GM21367 (cell line): ENCODE data around the gene CALY.
A peak's percentile ranks its signal among the peaks of the same experiment; 100 is the strongest.
"Not testable (repeated sequence)": the region's sequence is repeated elsewhere in the genome, so short reads cannot be mapped to it uniquely, and the experiment has no call there.

Source experiments
- ATAC-seq: cut with Tn5 transposase; IDR thresholded peaks from one replicate; pipeline ENCODE4 v1.9.1; 2021; ENCODE audit not compliant: unreplicated experiment

CALY gene

DNA sequence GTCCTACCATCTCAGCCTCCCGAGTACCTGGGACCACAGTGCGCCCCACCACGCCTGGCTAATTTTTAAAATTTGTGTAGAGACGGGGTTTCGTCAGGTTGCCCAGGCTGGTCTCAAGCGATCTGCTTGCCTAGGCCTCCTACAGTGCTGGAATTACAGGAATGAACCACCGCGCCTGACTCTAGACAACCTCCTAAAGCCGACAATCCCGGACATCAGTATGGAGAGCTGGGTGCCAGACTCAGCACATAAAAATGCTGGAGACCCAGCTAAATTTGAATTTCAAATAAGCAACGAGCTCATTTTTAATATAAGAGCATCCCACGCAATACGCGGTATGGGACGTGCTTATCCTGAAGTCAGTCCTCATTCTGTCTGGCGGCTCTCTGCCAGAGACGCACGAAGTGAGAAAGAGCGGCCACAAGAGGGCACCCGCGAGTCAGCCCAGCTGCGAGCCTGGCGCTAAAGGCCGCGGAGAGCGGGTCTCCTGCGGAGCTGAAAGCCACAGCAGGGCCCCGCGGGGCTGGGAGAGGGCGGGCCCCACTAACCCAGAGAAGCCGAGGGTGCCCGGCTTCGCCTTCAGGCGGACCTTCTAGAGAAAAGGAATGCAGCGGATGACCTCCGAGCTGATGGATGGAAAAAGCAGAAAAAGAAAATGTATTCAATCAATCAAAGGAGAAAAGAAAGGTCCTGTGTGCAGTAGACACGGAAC lies 7.0 kb downstream of the CALY start:
- peak; percentile 88 for ATAC-seq

DNA sequence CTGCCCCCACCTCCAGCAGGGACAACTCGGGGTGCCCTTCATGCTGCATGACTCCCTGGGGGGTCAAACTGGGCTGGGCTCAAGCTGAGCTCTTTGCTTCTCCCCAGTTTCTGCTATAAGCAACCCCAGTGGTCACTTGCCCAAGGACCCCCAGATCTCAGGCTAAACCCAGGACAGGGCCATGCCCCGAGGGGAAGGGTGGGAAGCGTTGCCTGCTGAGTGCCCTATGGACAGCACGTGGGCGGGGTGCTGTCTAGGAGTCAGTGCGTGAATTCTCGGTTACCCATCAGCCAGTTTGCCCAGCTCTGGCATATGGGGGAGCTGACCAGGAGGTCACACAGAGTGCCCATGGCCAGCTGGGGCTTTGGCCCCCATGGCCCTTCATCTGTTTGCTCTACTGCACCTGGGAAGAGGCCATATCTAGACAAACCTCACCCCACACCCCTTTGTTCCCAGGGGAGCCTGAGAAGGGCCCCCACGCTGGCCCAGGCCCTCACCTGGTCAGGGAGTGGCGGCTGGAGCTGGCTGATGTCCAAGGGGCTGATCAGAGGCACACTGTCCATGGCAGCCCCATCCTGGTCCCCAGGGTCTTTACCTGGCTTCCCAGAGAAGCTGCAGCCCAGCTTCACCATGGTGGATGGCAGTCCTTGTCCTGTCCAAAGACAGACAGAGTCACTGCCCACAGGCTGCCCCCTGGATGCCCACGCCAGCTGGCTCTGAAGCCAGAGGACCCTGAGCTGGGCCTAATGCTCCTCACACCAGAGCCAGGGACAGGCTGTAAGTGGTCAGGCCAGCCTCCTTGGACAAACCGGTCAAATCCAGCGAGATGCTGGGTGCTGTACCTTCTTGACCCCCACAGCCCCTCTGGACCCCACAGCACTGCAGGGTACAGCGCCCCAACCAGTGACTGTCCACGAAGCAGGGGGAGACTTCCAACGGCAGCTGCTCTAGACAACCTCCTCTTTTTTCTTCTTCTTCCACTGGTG lies 8.0 kb downstream of the CALY start:
- no peak for ATAC-seq

DNA sequence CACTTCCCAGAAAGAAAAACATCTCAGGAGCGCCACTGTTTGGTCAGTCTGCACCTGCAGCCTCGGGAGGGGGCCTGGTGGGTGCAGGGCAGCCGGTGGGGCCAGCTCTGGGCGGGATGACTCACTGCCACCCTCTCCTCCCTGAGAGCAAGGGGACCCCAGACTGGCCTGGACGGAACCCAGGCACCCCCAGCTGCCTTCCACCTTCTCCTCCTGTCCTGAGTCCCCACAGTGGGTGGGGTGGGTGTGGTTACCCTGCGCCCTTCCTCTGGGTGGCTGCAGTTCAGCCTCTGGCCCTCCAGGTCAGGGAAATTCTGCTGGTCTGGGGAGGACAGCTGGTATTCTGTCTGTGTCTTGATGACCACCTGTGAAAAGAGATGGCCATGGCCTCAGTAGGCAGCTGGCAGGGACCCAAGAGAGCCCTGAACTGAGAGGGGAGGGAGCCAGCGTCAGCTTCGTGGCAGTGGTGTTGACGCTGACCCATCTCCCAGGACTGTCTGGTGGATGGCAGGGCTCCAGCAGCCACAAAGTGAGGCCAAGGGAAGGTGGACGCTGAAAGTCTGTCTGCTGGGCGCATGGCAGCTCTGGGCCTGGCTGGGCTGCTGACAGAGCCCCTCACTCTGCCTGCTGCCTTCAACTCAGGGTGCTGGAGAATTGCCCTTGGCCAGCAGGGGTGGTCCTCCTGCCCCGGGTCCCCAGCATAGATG lies 8.9 kb downstream of the CALY start:
- no peak for ATAC-seq

DNA sequence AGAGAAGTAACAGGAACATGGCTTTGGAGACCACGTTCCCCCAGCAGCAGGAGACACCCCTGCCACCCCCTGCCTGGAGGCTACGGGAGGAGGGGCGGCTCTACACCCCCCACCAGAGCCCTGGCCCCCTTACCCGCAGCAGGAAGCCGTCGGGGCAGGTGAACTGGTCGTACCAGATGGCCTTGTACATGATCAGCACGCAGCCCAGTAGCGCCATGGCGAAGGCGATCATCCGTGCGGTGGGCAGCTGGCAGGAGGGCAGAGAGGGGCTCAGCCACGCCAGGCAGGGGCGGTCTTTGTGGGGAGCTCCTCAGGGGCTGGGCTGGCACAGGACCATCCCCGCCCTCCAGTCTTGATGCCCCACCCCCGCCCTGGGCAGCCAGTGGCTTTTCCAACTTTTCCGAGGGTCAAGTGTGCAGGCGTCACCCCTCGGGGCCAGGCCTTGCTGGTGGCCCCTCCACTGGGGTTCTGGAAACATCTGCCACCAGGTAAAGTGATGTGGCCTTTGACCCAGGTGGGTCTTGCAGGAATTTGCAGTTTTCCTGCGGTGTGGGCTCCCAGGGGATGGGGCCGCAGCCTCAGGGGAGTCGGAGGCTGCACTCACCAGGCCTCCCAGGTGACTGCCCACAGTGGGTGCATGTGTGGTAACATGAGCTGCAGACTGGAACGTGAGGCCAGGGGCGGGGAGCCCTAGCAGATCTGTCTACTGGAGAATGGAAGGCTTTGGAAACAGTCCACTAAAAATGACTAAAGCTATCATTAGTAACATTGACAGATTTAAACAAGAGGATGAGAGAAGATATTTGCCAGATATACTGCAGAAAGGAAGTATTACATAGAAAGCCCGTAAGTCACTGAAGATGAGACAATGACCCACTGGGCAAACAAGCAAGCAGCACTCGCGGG lies 9.7 kb downstream of the CALY start:
- no peak for ATAC-seq

DNA sequence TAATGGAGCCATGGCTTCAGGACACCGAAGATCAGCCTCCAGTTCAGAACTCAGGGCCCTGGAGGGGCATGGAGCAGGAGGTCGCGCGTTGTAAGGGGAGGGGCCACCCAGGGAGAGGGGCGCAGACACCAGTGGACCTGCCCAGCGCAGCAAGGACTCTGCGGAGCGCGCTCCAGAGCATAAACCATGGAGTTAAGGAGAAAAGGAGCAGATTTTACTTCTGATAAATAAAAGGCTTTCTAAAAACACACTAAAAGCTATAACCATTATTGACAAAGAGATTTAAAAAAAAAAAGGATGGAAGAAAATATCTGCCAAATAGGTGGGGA lies 10.5 kb downstream of the CALY start:
- no peak for ATAC-seq

DNA sequence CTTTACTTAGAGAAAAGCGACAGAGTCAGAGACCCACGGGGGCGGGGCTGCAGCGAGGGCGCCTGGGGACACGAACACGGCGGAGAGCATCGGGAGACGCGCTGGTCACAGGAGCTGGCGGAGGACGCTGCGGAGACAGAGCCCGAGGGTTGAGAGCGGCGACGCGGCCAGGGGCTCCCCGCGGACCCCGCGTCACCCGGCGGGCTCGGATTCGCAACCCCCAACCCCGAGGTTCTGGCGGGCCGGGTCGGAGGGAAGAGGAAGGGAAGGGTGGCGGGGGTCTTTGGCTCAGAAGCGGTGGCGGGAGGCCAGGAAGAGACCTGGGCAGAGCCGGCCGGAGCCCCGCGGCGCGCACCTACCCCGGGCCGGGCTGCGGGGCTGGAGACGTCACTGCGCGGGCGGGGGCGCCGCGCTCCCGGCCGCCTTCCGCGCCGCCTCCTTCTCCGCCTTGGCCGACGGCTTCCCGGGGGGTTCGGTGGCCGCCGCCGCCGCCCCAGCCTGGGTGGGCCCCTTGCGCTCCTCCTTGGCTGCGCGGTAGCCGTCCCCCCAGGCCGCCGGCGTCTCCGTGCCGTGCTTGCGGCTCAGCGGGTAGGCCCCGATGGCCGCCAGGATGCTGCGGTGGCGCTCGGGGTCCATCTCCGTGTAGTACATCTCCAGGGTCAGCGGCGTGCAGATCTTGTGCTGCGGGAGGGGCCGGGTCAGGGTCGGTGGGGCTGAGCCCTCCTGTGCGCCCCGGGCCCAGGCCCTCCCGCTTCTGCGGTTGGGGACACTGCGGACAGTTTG lies 11.1 kb downstream of the CALY start:
- ATAC-seq, result no peak

DNA sequence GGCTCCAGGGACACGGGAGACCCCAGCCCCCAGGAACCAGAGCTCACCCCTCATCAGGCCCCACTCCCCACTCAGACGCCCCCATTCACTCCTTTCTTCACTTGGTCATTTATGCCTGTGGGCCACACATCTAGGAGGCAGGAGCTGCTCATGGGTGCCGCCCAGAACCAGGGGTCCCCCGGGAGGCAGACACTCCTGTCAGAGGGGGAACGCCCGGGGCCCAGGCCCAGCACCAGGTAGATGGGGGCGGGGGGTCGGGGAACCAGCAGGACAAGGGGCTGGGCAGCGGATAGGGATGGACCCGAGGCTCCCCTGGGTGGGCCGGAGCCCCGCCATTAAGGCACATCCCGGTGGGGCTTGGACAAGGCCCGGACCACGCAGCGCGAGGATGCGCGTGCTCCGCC lies 11.8 kb downstream of the CALY start:
- no peak for ATAC-seq

DNA sequence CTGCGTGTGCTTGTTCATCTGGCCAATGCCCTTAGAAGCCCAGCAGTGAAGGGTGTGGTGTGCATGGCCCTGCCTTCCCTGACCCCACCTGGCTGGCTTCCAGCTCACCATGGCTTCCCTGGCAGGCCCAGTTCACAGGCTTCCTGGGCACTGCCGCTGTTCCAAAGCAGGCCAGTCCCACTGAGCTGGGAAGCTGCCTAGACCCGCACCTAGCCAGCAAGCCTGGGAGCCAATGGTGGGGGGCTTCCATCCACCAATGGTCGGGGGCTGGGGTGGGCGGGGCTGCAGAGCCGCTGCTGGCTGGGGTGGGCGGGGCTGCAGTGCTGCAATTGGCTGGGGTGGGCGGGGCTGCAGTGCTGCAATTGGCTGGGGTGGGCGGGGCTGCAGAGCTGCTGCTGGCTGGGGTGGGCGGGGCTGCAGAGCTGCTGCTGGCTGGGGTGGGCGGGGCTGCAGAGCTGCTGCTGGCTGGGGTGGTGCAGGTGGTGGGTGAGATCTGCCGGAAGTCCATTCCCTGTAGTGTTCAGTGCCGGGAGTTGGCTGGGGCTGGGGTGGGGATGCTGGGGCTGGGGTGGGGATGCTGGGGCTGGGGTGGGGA lies 12.4 kb downstream of the CALY start:
- peak; percentile 67 for ATAC-seq

DNA sequence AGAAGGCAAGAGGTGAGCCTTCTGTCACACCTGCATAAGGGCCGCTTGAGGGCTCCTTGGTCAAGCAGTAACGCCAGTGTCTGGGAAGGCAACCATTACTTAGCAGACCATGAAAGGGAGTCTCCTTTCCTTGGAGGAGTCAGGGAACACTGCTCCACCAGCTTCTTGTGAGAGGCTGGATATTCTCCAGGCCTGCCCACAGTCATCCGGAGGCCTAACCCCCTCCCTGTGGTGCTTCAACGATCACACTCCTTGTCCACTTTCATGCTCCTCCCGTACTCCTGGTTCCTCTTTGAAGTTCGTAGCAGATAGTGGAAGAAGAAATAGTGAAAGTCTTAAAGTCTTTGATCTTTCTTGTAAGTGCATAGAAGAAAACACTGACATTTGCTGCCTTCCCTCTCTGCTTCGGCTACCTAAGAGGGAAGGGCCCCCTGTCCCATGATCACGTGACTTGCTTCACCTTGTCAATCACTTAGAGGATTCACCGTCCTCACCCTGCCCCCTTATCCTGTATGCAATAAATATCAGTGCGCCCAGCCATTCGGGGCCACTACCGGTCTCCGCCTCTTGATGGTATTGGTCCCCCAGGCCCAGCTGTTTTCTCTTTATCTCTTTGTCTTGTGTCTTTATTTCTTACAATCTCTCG lies 14.5 kb downstream of the CALY start:
- ATAC-seq, result not testable (repeated sequence)

DNA sequence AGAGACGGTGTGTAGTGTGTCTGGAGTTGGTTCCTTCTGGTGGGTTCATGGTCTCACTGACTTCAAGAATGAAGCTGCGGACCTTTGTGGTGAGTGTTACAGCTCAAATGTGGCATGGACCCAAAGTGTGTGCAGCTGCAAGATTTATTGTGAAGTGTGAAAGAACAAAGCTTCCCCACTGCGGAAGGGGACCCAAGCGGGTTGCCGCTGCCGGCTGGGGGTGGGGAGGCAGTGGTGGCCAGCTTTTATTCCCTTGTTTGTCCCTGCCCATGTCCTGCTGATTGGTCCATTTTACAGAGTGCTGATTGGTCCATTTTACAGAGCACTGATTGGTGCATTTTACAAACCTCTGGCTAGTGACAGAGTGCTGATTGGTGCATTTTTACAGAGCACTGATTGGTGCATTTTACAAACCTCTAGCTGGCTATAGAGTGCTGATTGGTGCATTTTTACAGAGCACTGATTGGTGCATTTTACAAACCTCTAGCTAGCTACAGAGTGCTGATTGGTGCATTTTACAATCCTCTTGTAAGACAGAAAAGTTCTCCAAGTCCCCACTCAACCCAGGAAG lies 15.8 kb downstream of the CALY start:
- ATAC-seq, result not testable (repeated sequence)

DNA sequence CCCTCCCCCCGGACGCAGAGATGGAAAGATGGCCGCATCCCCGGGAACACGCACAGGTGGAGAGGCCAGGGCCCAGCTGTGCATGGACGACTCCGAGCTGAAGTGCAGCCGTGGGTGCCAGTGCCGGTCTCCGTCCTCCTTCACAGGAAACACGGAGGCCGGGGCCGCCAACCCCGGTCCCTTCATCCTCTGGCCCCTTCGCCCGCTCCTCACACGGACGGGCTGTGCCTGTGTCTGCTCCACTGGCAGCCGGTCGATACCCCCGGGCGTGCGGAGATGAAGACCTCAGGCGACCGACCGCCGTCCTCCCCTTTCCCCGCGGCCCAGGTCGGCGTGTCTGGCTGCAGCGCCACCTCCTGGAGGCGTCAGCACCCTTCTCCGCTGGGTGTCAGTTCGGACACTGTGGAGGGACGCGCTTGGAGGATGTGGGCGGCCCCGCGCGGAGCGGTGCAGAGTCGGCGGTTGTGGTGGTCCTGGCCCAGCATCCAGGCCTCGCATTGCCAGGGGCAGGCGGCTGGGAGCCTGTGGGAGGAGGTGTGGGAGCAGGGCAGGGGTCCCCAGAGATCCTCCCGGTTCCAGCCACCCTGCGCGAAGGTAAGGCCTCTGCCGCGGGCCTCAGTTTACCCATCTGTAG lies 18.1 kb downstream of the CALY start:
- ATAC-seq, result peak; percentile 84

DNA sequence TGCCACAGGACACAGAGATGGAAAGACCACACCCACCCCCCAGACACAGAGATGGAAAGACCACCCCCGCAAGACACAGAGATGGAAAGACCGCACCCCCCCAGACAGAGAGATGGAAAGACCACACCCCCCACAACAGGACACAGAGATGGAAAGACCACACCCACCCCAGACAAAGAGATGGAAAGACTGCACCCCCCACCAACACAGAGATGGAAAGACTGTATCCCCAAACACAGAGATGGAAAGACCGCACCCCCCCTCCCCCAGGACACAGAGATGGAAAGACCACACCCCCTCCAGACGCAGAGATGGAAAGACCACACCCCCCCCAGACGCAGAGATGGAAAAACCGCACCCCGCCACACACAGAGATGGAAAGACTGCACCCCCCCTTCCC lies 20.0 kb downstream of the CALY start:
- no peak for ATAC-seq

DNA sequence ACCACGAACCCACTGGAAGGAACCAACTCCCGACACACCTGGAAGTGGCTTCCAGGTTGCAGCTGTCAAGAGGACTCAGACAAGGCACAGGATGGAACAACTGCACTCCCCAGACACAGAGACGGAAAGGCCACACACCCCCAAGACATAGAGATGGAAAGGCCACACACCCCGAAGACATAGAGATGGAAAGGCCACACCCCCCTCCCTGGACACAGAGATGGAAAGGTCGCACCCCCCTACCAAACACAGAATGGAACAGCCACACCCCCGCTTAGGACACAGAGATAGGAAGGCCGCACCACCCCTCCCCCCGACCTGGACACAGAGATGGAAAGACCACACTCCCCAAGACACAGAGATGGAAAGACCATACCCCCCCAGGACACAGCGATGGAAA lies 20.4 kb downstream of the CALY start:
- no peak for ATAC-seq

DNA sequence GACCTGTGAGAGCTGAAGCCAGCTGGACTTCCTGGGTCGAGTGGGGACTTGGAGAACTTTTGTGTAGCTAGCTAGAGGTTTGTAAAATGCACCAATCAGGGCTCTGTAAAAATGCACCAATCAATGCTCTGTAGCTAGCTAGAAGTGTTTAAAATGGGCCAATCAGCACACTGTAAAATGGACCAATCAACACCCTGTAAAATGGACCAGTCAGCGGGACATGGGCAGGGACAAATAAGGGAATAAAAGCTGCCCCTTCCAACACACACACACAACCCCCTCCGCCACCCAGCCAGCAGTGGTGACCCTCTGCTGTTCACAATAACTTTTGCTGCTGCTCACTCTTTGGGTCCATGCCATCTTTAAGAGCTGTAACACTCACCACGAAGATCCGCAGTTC lies 20.8 kb downstream of the CALY start:
- ATAC-seq, result no peak

DNA sequence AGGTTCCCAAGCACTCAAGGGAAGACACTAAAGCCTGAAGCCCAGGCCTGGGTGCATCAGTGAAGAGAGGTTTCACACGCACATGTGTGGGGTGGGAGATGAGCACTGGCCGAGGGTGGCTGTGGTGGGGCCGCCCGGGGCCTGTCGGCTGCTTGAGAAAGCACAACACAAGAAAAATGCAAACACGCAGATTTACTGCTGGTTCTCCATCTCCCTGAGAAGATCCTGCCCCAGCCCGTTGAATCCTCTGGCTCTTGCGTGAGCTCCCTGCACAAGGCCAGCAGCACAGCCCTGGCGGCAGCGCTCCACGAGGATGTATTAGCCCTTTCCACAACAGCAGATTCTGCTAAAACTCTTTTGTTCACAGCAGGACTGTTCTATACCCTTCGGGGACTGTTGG lies 21.8 kb downstream of the CALY start:
- ATAC-seq, result no peak

DNA sequence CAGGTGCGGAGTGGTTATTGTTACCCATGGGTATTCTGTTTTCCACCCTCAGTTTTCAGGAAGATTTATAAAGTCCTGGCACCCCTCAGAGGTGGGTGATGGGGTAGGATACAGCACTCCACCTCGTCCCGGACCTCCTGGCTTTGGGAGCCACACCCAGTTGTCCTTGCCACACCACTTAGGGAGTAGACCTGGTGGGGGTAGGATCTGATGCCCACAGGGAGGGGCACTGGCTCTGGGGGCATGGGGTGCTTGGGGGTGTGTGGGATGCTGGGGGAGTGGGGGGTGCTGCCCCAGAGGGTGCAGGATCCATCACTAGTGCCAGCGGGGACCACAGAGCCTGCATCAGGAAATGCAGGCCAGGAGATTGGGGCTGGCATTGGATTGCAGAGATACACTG lies 23.5 kb downstream of the CALY start:
- no peak for ATAC-seq

DNA sequence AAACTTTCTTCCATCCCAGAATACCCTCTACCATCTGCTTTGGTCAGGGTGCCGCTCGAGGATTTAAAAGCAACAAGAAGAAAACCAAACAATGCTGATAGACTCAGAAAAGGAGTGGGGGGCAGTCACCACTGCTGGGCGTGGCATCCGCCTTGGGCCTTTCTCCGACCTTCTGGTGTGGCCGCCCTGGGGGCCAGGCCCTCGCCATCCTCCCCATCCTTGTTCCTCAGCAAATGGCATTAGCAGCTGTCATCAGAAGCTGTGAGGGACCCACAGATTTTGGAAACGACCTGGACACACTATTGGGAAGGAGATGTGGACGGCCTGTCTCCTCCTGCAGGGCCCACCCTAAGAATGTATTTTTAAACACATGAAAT lies 23.9 kb downstream of the CALY start:
- no peak for ATAC-seq

DNA sequence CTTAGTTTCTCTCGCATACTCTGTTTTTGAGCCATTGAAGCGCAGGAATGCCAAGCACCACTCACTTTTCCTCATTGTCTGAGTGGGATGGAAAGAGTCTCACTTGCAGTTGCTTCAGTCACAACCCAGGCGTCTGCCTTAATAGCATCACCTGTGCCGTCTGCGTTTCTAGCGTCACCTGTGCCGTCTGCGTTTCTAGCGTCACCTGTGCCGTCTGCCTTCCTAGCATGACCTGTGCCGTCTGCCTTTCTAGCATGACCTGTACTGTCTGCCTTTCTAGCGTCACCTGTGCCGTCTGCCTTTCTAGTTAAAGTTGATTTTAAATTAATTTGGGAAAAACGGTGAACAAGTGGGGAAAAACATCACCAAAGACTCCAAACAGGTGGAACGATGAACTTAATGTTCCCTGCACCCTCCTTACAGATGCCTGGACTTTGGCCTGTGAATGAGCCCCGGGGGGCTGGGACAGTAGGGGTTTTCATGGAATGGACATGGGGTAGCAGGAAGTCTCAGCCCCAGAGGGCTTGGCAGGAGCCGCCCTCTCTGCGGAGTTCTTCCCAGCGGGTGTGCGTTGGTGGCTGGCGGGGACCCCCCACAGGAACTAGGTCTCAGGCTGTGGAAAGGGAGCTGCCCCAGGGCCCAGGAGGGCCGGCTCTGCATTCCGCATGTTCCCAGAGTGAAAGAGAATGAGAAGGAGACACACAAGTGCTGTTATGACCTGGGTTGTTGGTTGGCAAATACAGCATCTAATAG lies 24.5 kb downstream of the CALY start:
- no peak for ATAC-seq
